ENCODE data around the gene COX5A. TPM values are rescaled to one million over a fixed set of nuclear protein-coding genes. Genes with fewer than 3 reads are reported as not detected.

COX5A gene
- total and polyA plus RNA-seq, 2 of the 13 experiments (the other 11 are each of a cell fraction or from before 2014, with no cell fraction given) = 158 to 218 TPM

DNA sequence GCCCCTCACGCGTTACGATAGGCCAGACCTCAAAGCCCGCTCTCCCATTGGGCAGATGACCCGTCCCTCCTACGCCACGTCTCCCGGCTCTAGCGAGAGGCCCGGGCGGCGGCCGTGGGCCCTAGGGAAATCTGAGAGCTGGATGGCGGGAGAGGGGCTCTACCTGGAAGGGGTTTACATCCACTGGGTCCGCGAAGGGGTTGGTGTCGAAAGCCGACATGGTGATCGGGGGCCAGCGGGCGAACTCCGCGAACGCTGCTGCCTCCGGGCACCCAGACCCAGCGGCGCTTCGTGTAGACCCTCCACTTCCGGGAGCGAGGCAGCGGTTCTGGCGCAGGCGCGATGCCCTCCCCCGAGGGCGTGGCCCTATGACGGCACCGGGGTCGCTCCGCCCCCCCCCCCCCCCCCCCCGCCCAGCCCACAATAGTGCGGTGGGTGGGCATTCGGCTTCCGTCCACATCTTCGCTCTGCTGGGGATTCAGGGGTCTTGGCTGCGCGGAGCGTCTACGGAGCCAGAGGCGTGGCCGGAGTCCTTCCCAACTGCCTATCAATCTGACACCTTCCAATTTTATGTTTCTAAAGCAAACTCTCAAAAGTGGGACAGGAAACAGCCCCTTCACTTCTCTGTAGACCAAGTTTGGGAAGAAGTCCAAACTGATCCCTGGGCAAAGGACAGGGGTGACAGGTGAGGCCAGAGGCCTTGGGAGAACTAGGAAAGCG lies 64.7 kb downstream of the COX5A start, which contains the start of gene SCAMP2 (continued):
- peak; percentile 42; the same call in 1 of the 2 replicates for TF ChIP-seq UBTF (CRISPR knock-in tag; IDR thresholded peaks at IDR 0.05)
- no peak for TF ChIP-seq TFE3 (CRISPR knock-in tag; IDR thresholded peaks at IDR 0.05)
- TF ChIP-seq PATZ1 (CRISPR knock-in tag; IDR thresholded peaks at IDR 0.05) = peak; percentile 57; the same call in 1 of the 2 replicates
- TF ChIP-seq PCBP1 (IDR thresholded peaks at IDR 0.05; ENCODE audit: borderline replicate concordance, low read depth, low read length) = 0 out of 2 replicates have a peak, but pooled peaks have one; percentile 89
- 0 out of 2 replicates have a peak, but pooled peaks have one; percentile 29 for TF ChIP-seq ZBTB14 (CRISPR knock-in tag; IDR thresholded peaks at IDR 0.05)
- no peak for TF ChIP-seq JDP2 (CRISPR knock-in tag; IDR thresholded peaks at IDR 0.05; ENCODE audit: borderline replicate concordance)
- no peak for TF ChIP-seq SNAI1 (CRISPR knock-in tag; IDR thresholded peaks at IDR 0.05; ENCODE audit: borderline replicate concordance)
- TF ChIP-seq POLR2A (IDR thresholded peaks at IDR 0.05; ENCODE audit: insufficient read depth in 1 of 2, low read depth in 2 of 2, low read length in 2 of 2) = peak; percentile 92 to 93
- peak; percentile 83 for TF ChIP-seq YEATS4 (CRISPR knock-in tag; IDR thresholded peaks at IDR 0.05; ENCODE audit: borderline replicate concordance)
- TF ChIP-seq ZFP36L1 (CRISPR knock-in tag; IDR thresholded peaks at IDR 0.05) = no peak
- TF ChIP-seq TAF15 (IDR thresholded peaks at IDR 0.05; ENCODE audit: low read depth, low read length, poor library complexity, severe bottlenecking) = no peak
- TF ChIP-seq, protein P1, sequence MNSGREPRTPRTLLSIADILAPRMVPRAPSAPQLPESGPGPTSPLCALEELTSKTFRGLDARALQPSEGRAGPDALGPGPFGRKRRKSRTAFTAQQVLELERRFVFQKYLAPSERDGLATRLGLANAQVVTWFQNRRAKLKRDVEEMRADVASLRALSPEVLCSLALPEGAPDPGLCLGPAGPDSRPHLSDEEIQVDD (CRISPR knock-in tag; IDR thresholded peaks at IDR 0.05; ENCODE audit: borderline replicate concordance) = no peak
- TF ChIP-seq, protein P2, sequence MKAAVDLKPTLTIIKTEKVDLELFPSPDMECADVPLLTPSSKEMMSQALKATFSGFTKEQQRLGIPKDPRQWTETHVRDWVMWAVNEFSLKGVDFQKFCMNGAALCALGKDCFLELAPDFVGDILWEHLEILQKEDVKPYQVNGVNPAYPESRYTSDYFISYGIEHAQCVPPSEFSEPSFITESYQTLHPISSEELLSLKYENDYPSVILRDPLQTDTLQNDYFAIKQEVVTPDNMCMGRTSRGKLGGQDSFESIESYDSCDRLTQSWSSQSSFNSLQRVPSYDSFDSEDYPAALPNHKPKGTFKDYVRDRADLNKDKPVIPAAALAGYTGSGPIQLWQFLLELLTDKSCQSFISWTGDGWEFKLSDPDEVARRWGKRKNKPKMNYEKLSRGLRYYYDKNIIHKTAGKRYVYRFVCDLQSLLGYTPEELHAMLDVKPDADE (CRISPR knock-in tag; IDR thresholded peaks at IDR 0.05) = no peak
- no peak for TF ChIP-seq NFIB (CRISPR knock-in tag; IDR thresholded peaks at IDR 0.05; ENCODE audit: borderline replicate concordance)
- no peak for TF ChIP-seq ZNF383 (CRISPR knock-in tag; IDR thresholded peaks at IDR 0.05; ENCODE audit: borderline replicate concordance)
- TF ChIP-seq, protein P3, sequence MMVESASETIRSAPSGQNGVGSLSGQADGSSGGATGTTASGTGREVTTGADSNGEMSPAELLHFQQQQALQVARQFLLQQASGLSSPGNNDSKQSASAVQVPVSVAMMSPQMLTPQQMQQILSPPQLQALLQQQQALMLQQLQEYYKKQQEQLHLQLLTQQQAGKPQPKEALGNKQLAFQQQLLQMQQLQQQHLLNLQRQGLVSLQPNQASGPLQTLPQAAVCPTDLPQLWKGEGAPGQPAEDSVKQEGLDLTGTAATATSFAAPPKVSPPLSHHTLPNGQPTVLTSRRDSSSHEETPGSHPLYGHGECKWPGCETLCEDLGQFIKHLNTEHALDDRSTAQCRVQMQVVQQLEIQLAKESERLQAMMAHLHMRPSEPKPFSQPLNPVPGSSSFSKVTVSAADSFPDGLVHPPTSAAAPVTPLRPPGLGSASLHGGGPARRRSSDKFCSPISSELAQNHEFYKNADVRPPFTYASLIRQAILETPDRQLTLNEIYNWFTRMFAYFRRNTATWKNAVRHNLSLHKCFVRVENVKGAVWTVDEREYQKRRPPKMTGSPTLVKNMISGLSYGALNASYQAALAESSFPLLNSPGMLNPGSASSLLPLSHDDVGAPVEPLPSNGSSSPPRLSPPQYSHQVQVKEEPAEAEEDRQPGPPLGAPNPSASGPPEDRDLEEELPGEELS (CRISPR knock-in tag; IDR thresholded peaks at IDR 0.05) = no peak
- TF ChIP-seq ZNF607 (CRISPR knock-in tag; IDR thresholded peaks at IDR 0.05; ENCODE audit: borderline replicate concordance) = no peak

Data from HepG2 (cell line).